Parathyroid adenoma (tissue), 2 donors: ENCODE data around the gene PRR30.

ENCODE experiments used
- H2AFZ ChIP-seq: fragments of 300-600 bp; sonication (generic); one replicate; pipeline ENCODE4 v1.7.0; 2017; ENCODE audit warnings: antibody characterized with exemption, mild to moderate bottlenecking
- H3K27ac ChIP-seq: fragments of 300-600 bp; sonication (generic); one replicate; pipeline ENCODE4 v1.7.0; 2017
- H3K27me3 ChIP-seq: fragments of 300-600 bp; sonication (generic); one replicate; pipeline ENCODE4 v1.7.0; 2017; ENCODE audit warnings: low read length; ENCODE audit not compliant: control insufficient read depth, insufficient read depth
- H3K36me3 ChIP-seq: fragments of 300-600 bp; sonication (generic); one replicate; pipeline ENCODE4 v1.7.0; 2017; ENCODE audit warnings: low read length; ENCODE audit not compliant: control insufficient read depth, insufficient read depth
- H3K4me1 ChIP-seq: fragments of 300-600 bp; sonication (generic); one replicate; pipeline ENCODE4 v1.7.0; 2017; ENCODE audit warnings: control low read depth
- H3K4me2 ChIP-seq: fragments of 300-600 bp; sonication (generic); one replicate; pipeline ENCODE4 v1.7.0; 2017; ENCODE audit warnings: low read length
- H3K4me3 ChIP-seq: fragments of 300-600 bp; sonication (generic); one replicate; pipeline ENCODE4 v1.7.0; 2017; ENCODE audit warnings: low read depth, low read length
- H3K79me2 ChIP-seq: fragments of 300-600 bp; sonication (generic); one replicate; pipeline ENCODE4 v1.7.0; 2017; ENCODE audit warnings: control low read depth
- H3K9ac ChIP-seq: fragments of 300-600 bp; sonication (generic); one replicate; pipeline ENCODE4 v1.7.0; 2017; ENCODE audit warnings: mild to moderate bottlenecking
- H3K9me3 ChIP-seq: fragments of 300-600 bp; sonication (generic); one replicate; pipeline ENCODE4 v1.7.0; 2017; ENCODE audit warnings: low read length; ENCODE audit not compliant: control insufficient read depth
- TF ChIP-seq, protein P1 (sequence below): fragments of 300-600 bp; sonication (generic); IDR thresholded peaks from one replicate; pipeline ENCODE4 v1.7.0; 2017; ENCODE audit warnings: antibody characterized with exemption, mild to moderate bottlenecking
- donor health status: primary hyperparathyroidism.

PRR30 gene

GRCh38 chr2:27096748-27097297 is 42.4 kb downstream of the PRR30 start:
- H3K27ac ChIP-seq = no peak overlapping the region
- no peak overlapping the region for H3K9ac ChIP-seq
- H3K27me3 ChIP-seq = no peaks in the 10 kb centered on the region
- H3K9me3 ChIP-seq = no peaks in the 10 kb centered on the region
- H3K4me1 ChIP-seq = peaks cover 24% of the 10 kb centered on the region
- H3K36me3 ChIP-seq = no peaks in the 10 kb centered on the region
- no peak overlapping the region for H3K4me3 ChIP-seq
- H2AFZ ChIP-seq = no peak overlapping the region
- no peak overlapping the region for H3K4me2 ChIP-seq
- TF ChIP-seq, protein P1, sequence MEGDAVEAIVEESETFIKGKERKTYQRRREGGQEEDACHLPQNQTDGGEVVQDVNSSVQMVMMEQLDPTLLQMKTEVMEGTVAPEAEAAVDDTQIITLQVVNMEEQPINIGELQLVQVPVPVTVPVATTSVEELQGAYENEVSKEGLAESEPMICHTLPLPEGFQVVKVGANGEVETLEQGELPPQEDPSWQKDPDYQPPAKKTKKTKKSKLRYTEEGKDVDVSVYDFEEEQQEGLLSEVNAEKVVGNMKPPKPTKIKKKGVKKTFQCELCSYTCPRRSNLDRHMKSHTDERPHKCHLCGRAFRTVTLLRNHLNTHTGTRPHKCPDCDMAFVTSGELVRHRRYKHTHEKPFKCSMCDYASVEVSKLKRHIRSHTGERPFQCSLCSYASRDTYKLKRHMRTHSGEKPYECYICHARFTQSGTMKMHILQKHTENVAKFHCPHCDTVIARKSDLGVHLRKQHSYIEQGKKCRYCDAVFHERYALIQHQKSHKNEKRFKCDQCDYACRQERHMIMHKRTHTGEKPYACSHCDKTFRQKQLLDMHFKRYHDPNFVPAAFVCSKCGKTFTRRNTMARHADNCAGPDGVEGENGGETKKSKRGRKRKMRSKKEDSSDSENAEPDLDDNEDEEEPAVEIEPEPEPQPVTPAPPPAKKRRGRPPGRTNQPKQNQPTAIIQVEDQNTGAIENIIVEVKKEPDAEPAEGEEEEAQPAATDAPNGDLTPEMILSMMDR = no peak
- H3K79me2 ChIP-seq = no peaks in the 10 kb centered on the region

GRCh38 chr2:27095745-27096651 is 43.2 kb downstream of the PRR30 start:
- TF ChIP-seq, protein P1 = no peak
- H3K27ac ChIP-seq = no peak overlapping the region
- no peaks in the 10 kb centered on the region for H3K36me3 ChIP-seq
- H3K9me3 ChIP-seq = no peaks in the 10 kb centered on the region
- H3K27me3 ChIP-seq = no peaks in the 10 kb centered on the region
- peak overlapping the region; percentile 70 for H2AFZ ChIP-seq
- no peaks in the 10 kb centered on the region for H3K79me2 ChIP-seq
- H3K4me1 ChIP-seq = peaks cover 27% of the 10 kb centered on the region
- H3K4me2 ChIP-seq = no peak overlapping the region
- no peak overlapping the region for H3K4me3 ChIP-seq
- H3K9ac ChIP-seq = no peak overlapping the region

DNA sequence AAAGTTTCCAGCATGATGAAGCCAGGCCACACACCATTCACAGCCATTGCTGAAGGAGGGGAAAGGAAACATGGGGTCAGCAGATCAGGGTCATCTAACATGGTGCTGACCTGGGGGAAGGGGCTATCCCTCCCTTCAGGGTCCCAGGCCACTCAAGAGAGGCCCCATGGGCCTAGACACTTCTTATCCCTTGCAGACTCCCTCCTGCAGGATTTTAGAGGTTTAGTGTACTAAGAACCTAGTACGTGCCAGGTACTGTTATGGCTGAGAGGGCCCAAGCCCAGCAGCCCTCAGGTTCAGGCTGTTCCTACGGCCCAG is 43.8 kb downstream of the PRR30 start:
- H3K4me3 ChIP-seq = no peak overlapping the region
- H3K27ac ChIP-seq = no peak overlapping the region
- H3K79me2 ChIP-seq = no peaks in the 10 kb centered on the region
- no peaks in the 10 kb centered on the region for H3K27me3 ChIP-seq
- no peak overlapping the region for H3K4me2 ChIP-seq
- no peak overlapping the region for H3K9ac ChIP-seq
- H3K36me3 ChIP-seq = no peaks in the 10 kb centered on the region
- peaks cover 27% of the 10 kb centered on the region for H3K4me1 ChIP-seq
- TF ChIP-seq, protein P1 = no peak
- H3K9me3 ChIP-seq = no peaks in the 10 kb centered on the region
- no peak overlapping the region for H2AFZ ChIP-seq

DNA sequence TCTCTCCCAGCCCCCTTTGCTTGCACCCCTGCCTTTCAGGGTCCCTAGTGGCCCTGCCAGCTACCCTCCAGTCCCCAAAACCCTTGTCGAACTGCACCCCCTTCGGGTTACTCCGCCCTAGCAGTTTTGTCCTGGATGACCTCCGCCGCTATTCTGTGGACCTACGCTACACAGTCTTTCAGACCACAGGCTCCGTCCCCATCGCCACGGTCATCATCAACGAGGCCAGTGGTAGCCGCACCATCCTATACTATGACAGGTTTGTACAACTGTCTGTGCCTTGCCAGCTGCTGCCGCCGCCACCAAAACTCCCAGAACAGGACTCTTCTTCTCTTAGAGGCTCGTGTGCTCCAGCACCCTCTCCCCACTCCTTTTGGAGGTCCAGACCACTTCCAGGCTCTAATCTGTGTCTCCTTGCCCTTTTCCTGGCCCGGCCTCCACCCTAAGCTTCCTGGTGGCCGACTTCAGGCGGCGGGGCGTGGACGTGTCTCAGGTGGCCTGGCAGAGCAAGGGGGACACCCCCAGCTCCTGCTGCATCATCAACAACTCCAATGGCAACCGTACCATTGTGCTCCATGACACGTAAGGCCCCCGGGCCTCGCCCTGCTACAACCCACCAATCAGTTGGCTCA is 44.7 kb downstream of the PRR30 start:
- H3K27ac ChIP-seq = no peak overlapping the region
- H3K9ac ChIP-seq = no peak overlapping the region

More for the DNA sequence above, 44.7 kb downstream of the PRR30 start:
- peaks cover 27% of the 10 kb centered on the region for H3K4me1 ChIP-seq
- H3K9me3 ChIP-seq = no peaks in the 10 kb centered on the region
- no peak overlapping the region for H3K4me2 ChIP-seq
- no peak overlapping the region for H2AFZ ChIP-seq
- H3K79me2 ChIP-seq = no peaks in the 10 kb centered on the region
- TF ChIP-seq, protein P1 = no peak
- no peaks in the 10 kb centered on the region for H3K36me3 ChIP-seq
- no peaks in the 10 kb centered on the region for H3K27me3 ChIP-seq
- no peak overlapping the region for H3K4me3 ChIP-seq
